IPS-18c (cell line): ENCODE data around the gene ENTR1.

Experiments
- H3K4me3 ChIP-seq: 2 replicates; pipeline ENCODE4 v1.7.0; 2013; ENCODE audit warnings: low read depth, mild to moderate bottlenecking, low read length, moderate library complexity; ENCODE audit not compliant: insufficient read depth
- H3K9me3 ChIP-seq: one replicate; pipeline ENCODE4 v1.6.1; 2013; ENCODE audit warnings: mild to moderate bottlenecking, low read length, moderate library complexity; ENCODE audit not compliant: control insufficient read depth, insufficient read depth

Gene ENTR1

GRCh38 chr9:136410500-136411287 is at the start of gene ENTR1, which contains the start of gene PMPCA:
ENTR1 (minus strand) TSS chr9:136410614; CDS start chr9:136410397, 217 bp downstream.
PMPCA (plus strand) TSS chr9:136410658; CDS start chr9:136410669, 11 bp downstream.
- Histone ChIP-seq H3K9me3 (peaks cover 2% of the 10 kb centered on the region), H3K4me3 (peak within 1 kb of the TSS; percentile 96)

GRCh38 chr9:136459425-136459824 is 49.0 kb upstream of the ENTR1 start:
- Histone ChIP-seq H3K4me3 (no peak overlapping the region), H3K9me3 (no peaks in the 10 kb centered on the region)

GRCh38 chr9:136457326-136457725 is 46.9 kb upstream of the ENTR1 start:
- H3K4me3 ChIP-seq, result no peak overlapping the region
- no peaks in the 10 kb centered on the region for H3K9me3 ChIP-seq

- Histone ChIP-seq H3K9me3 (no peaks in the 10 kb centered on the region), H3K4me3 (no peak overlapping the region)
Measured at GRCh38 chr9:136456258-136456657, 45.8 kb upstream of the ENTR1 start.

GRCh38 chr9:136455043-136456002 is 44.9 kb upstream of the ENTR1 start:
- H3K9me3 ChIP-seq, result no peaks in the 10 kb centered on the region
- H3K4me3 ChIP-seq, result no peak overlapping the region

- Histone ChIP-seq H3K9me3 (no peaks in the 10 kb centered on the region), H3K4me3 (no peak overlapping the region)
Measured at GRCh38 chr9:136454026-136454796, 43.8 kb upstream of the ENTR1 start.

- H3K9me3 ChIP-seq, result no peaks in the 10 kb centered on the region
- no peak overlapping the region for H3K4me3 ChIP-seq
Measured at GRCh38 chr9:136453326-136453725, 42.9 kb upstream of the ENTR1 start.

GRCh38 chr9:136451221-136451877 is 40.9 kb upstream of the ENTR1 start:
- H3K4me3 ChIP-seq, result no peak overlapping the region
- no peaks in the 10 kb centered on the region for H3K9me3 ChIP-seq

GRCh38 chr9:136448655-136449054 is 38.2 kb upstream of the ENTR1 start:
- Histone ChIP-seq H3K9me3 (no peaks in the 10 kb centered on the region), H3K4me3 (no peak overlapping the region)

GRCh38 chr9:136447173-136447778 is 36.9 kb upstream of the ENTR1 start:
- H3K9me3 ChIP-seq, result no peaks in the 10 kb centered on the region
- no peak overlapping the region for H3K4me3 ChIP-seq

GRCh38 chr9:136445799-136446198 is 35.4 kb upstream of the ENTR1 start:
- Histone ChIP-seq H3K4me3 (no peak overlapping the region), H3K9me3 (no peaks in the 10 kb centered on the region)

- H3K9me3 ChIP-seq, result no peaks in the 10 kb centered on the region
- no peak overlapping the region for H3K4me3 ChIP-seq
Measured at GRCh38 chr9:136444102-136444501, 33.7 kb upstream of the ENTR1 start.

GRCh38 chr9:136443687-136444086 is 33.3 kb upstream of the ENTR1 start:
- Histone ChIP-seq H3K9me3 (no peaks in the 10 kb centered on the region), H3K4me3 (no peak overlapping the region)

- Histone ChIP-seq H3K9me3 (no peaks in the 10 kb centered on the region), H3K4me3 (no peak overlapping the region)
Measured at GRCh38 chr9:136443087-136443486, 32.7 kb upstream of the ENTR1 start.

- Histone ChIP-seq H3K4me3 (no peak overlapping the region), H3K9me3 (no peaks in the 10 kb centered on the region)
Measured at GRCh38 chr9:136442265-136442664, 31.9 kb upstream of the ENTR1 start.

- H3K4me3 ChIP-seq, result no peak overlapping the region
- H3K9me3 ChIP-seq, result no peaks in the 10 kb centered on the region
Measured at GRCh38 chr9:136441681-136442245, 31.3 kb upstream of the ENTR1 start.
